COLO668 (cell line): ENCODE data around the gene ADRA2C.

Experiments
- DNase-seq: peaks from one replicate; lab custom pipeline; 2025; ENCODE audit not compliant: unreplicated experiment; lab: John Stamatoyannopoulos, UW

Gene ADRA2C

GRCh38 chr4:3756343-3757059 is 9.7 kb upstream of the ADRA2C start:
- no peak for DNase-seq

- no peak for DNase-seq
These were observed 6.9 kb upstream of the ADRA2C start for GRCh38 chr4:3759236-3759635.

GRCh38 chr4:3760346-3760745 is 5.8 kb upstream of the ADRA2C start:
- no peak for DNase-seq

- DNase-seq: no peak
These were observed 5.3 kb upstream of the ADRA2C start for GRCh38 chr4:3760841-3761240.

- no peak for DNase-seq
These were observed 3.9 kb upstream of the ADRA2C start for GRCh38 chr4:3762264-3762663.

- DNase-seq: no peak
These were observed 3.2 kb upstream of the ADRA2C start for GRCh38 chr4:3762753-3763549.

GRCh38 chr4:3765271-3766035 is 732 bp upstream of the ADRA2C start:
- DNase-seq: peak; percentile 79

- DNase-seq: peak; percentile 73
These were observed 792 bp downstream of the ADRA2C start for GRCh38 chr4:3766785-3767569.

- peak; percentile 82 for DNase-seq
These were observed 1.5 kb downstream of the ADRA2C start for GRCh38 chr4:3767570-3768288.

GRCh38 chr4:3768842-3769641 is 2.9 kb downstream of the ADRA2C start:
- DNase-seq: no peak

- DNase-seq: peak; percentile 71
These were observed 3.5 kb downstream of the ADRA2C start for GRCh38 chr4:3769642-3770184.

- peak; percentile 73 for DNase-seq
These were observed 4.4 kb downstream of the ADRA2C start for GRCh38 chr4:3770323-3771163.

GRCh38 chr4:3771164-3771809 is 5.1 kb downstream of the ADRA2C start:
- DNase-seq: no peak

- DNase-seq: no peak
These were observed 5.8 kb downstream of the ADRA2C start for GRCh38 chr4:3771939-3772495.

GRCh38 chr4:3772632-3773031 is 6.4 kb downstream of the ADRA2C start:
- DNase-seq: no peak

GRCh38 chr4:3773552-3774001 is 7.4 kb downstream of the ADRA2C start:
- peak; percentile 37 for DNase-seq

- no peak for DNase-seq
These were observed 8.2 kb downstream of the ADRA2C start for GRCh38 chr4:3774253-3774883.
